GM21786 (cell line): ENCODE results near the gene UBAC2.

Source experiments
- ATAC-seq: cut with Tn5 transposase; IDR thresholded peaks from one replicate; pipeline ENCODE4 v1.9.1; 2021; ENCODE audit not compliant: unreplicated experiment

Gene UBAC2

DNA sequence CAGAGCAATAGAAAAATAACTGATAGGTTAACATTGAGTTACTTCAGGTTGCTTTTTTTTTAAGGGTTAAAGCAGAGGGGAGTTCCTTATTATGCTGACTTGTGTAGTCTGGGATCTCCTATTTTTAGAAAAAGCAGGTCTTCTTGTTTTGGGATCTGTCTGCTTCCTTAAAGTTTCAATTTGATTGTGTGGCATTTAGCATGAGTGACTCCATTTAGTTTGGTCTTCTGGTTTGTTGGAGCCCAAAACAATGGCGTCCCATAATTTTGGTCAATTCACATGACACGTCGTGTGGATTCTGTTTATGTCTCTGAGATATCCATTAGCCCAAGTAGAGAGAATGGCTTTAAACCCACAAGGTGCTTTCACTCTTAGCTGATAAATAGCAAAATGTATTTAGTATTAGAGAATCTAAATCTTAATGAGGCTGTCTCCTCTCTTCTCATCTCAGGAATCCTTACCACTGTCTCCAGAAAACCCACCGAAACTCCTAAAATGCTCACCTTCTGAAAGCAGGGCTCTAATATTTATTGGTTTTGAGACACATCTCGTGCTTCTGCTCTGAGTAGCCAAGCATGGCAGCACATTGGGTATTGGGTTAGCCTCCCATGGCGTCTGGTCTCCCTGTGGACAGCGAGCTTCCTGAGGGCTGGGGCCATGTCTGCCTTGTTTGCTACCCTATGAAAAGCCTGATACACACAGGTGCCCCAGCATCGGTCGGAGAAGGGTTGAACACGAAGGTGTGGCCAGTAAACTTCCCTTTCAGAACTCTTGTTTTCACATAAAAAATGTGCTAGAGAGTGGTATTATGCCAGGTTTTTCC, 173.7 kb downstream of the UBAC2 start:
- ATAC-seq: peak; percentile 36

DNA sequence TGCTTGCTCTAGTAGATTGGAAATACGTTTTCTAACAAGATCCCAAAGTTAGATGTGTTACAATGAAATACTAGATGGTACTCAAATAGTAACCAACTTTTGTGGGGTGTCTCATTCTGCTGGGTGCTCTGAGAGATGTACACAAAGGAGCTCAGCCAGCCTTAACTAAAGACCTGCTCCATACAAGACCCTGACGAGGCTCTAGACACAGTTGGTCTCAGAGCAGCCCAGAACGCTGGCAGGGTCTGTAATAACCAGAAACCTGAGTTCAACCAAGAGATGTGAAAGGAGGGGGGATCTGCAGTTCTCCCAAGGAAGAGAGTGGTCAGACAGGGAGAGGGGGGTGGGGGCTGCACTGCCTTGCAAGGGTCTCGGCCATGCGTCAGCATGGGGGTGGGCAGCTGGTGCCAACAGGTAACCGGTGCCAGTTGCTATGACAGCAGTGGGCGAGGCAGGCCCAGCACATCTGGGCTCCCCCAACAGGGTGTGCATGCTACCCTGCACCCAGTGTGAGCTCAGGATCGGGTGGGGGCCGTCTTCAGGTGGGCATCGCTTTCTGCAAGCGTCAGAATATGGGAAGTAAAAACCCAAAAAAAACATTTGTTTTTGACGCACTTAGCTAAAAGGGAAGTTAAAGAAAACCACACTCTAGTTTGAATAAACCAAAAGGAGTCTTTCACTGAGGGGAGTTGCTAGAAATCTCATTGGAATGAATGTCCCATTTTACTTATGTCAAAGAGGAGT, 174.5 kb downstream of the UBAC2 start:
- peak; percentile 42 for ATAC-seq

DNA sequence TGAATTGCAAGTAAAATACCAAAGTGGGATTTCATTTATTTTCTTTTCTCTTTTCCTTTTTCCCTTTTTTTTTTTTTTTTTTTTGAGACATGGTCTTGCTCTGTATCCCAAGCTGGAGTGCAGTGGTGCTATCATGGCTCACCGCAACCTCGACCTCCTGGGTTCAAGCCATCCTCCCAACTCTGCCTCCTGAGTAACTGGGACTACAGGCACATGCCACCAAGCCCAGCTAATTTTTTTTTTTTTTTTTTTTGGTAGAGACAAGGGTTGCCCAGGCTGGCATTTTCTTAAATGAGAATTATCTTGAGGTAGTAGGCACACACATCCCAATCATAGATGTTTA, 175.1 kb downstream of the UBAC2 start:
- no peak for ATAC-seq

DNA sequence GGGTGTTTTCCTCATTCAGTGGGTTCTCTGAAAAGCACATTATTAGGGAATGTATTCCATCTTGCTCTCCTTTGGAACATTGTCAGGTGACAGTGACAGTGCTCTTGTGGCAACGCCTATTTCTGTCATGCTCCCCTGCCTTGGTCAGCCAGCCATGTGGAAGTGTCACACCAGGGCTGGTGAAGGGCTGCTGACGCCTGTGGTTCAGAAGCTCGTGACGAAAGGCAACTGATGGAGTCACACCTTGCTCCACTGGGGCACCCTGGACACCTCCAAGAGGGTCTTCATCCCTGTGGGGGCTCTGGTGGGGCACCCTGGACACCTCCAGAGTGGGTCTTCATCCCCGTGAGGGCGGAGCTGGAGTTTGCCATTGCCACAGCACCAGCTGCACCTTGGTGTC, 175.5 kb downstream of the UBAC2 start:
- ATAC-seq: peak; percentile 46

DNA sequence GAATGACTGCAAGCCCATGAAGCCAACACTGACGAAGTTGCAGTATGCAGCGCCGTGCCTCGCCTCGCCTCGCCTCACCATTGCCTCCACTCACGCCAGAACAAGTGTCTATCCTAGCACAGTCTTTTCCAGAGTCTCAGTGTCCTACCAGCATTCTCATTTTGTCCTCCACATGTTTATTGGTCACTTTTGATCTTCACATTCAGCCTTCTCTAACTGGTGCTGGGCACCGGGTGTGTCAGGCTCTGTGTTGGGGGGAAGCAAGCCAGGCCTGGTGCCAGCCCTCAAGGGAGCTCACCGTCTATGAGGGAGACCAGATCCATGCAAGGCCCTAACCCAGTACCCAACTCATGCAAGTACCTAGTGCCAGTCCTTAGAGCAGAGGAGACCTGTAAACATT, 176.3 kb downstream of the UBAC2 start:
- ATAC-seq: no peak

DNA sequence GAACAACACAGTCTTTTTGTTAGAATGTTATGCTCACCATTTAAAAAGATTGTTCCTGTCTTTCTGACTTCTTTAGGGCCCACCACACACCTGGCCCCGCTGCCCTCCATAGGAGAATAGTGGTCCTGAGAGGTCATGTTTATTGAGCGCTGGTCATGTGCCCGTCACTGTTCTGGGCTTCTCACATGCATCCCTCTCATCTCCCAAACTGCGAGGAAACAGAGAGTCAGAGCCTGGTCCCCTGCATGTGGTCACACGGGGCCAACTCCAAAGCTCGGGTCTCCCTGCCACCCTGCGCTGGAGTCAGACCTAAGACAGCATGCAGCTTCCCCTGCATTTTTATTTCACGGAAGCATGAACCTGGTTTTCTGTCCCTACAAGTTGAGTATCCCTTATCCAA, 177.0 kb downstream of the UBAC2 start:
- ATAC-seq: no peak

DNA sequence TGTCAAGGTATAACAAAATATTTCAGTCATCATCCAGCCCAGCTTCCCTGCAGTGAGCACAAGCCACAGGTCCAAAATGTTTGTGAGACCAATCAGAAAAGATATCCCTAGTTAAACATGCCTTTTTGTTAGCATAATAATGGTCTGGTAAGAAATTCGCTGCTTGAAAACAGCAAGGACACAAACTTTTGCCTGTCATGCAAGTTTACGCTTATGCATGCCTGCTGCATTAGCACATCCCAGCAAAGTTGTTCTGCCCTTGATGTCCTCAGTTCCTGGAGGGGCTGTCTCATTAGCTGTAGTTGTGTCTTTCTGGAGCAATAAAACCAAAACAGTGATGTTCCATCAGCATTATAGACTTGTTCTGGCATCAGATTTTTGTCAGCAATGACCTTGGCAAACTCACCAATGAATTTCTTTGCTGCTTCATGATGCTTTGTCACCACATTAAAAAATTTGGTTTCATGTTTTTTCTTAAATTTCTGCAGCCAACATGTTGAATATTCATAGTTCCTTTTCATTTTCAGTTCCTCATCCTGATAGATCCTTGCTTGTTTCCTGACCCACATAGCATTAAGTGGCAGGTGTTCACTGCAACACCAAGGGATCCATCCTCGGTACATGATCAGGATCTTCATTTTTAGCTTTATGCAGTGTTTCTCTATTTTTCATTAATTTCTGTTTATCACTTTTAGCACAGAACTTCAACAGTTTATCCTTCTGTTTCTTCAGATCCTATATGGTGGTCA, 178.5 kb downstream of the UBAC2 start:
- ATAC-seq: no peak

DNA sequence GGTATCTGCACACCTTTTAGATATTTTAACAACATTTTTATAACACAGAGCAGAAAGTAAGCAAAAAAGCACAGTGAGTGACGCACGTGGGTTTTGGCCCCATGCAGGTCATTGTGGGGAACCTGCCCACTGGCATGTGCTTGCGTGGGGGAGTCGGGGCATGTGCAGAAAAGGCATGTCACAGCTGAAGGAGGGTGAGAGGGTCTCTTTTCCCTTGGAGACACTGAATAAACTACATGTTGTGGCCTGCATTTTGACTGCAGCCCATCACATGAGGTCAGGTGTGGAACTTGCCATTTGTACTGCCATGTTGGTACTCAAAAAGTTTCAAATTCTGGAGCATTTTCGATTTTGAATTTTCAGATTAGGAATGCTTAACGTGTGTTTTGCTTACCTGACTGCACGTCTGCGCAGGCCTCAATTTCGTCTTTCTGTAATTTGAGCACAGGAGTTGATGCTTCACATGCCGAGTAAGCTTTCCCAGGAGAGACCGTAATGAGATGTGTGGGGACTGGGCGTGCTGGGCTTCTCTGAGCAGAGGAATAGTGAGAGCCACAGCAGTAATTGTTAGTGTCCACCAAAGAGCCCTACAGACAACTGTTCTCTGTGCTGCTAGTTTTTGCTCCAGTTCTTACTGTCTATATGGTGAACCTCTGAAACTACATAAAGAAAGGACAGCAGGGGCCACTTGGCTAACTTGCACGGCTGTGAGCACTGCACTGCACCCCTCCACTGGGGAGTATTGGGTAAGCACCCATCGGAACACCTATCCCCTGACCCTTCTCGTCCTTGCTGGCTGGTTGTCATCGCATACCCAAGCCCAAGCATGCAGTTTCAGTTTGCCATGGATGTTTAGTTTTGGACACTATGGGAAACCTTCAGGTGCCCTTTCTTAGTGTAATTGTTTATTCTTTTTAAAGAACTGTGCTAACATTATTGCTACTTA, 179.5 kb downstream of the UBAC2 start:
- ATAC-seq: no peak

DNA sequence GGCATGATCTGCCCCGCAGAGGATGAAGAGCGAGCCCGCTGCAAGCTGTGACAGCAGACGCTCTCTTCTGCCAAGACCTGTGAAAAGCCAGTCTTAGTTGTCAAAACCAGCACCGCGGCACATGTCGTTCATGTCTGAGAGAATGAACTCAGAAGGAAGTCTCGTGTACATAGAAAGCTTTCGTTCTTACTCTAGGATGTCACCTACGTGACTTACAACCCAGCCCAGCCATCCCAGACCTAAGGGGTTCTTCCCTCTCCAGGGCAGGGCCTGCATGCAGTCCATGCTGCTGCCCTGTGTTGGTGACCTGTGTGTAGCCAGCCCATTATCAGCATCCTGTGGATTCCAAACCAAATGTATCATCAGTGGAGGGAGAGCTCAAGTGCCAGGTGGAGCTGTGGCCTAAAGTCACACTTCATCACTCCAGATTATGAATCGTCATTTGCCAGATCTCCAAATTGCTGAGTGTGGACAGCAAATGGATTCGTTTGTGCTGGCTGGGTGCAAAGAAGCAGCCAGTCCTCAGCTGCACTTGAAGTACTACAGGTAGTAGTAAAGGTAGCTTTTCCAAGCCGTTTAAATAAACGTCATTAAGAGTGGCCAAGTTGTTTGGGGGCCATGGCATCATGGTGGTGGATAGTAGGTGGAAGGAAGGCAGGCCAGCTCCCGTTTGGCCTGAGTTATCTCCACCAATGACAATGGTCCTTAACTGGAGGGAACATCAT, 180.4 kb downstream of the UBAC2 start:
- peak; percentile 66 for ATAC-seq

DNA sequence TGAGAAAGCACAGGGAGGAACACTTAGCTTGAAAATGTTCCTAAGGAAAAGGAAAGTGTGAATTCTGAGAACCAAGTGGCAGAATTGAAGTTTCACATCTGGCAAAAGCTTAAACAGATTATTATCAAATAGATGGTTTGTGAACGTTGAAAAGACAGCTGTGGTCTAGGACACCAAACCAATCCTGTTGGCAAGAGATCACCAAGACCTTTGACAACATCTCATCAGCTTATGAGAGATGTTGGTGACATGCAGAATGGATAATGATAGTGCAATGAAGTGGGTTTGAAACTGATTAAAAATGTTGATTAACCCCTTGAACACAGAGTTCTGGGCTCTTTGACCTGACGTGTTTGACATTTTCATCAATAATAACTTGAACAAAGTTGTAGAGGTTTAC, 181.1 kb downstream of the UBAC2 start:
- ATAC-seq: no peak

DNA sequence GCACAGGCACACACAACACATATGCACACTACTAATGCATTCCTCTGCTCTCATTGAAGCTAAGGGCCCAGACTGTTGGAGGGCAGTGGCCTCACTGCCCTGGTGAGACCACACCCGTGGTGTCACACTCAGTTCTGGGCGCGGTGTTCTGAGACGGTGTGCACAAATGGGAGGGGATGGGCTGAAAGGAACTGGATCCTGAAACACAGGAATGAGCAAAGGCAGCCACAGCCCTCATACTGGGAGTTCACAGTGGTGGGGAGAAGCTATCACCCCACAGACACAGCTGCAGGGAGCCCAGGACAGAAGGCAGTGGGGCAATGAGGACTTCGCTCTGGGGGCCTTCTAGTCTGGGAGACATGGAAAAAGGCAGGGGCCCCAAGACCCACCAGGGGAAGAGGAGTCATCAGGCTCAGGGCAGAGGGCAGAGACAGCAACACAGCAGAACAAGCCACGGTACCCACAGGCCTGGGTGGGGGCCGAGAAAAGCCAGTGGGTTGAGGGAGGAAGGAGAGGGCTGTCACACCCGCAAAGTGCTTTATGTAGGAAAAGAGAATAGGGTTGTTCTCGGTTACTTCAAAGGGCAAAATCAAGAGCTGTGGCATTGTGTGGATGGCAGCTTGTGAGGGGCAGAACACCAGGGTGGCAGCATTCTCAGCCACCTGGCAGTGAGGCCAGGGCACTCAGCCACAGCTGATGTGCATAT, 181.9 kb downstream of the UBAC2 start:
- no peak for ATAC-seq

DNA sequence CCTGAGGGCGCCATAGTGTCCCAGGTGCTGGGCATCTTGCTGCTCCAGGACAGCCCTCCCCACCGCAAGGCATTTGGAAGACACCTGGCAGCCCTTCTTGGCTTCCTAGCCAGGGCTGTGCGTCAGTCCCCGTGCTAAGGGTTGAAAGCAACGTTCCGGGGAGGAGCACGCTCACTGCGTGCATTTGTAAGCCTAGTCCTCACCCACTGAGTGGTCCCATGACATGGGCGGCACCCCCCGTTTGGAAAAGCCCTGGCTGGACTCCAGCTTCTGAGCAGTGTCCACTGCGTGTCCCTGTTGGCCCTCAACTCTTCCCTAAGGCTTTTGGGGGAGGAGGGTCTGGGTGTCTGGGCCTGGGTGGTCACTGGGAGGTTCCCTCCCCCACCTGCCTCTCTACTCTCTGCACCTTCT, 182.9 kb downstream of the UBAC2 start:
- no peak for ATAC-seq

DNA sequence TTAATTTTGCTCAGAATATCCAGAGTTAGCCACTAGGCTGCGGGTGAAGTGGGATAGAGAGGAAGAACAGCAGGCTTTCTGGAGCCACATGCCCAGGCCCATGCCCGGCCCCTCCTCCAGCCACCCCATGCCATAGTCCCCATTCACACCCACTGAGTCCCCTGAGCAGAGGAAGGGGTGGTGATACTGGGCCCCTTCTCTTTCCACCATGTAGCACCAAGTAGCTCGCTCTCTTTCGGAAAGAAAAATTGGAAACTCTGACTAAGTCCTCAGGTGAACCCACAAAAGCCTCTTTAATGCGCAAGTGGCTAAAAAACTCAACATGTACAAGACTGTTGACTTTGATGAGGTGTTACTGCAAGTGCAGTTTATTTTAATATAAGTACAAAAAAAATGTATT, 183.3 kb downstream of the UBAC2 start:
- no peak for ATAC-seq

DNA sequence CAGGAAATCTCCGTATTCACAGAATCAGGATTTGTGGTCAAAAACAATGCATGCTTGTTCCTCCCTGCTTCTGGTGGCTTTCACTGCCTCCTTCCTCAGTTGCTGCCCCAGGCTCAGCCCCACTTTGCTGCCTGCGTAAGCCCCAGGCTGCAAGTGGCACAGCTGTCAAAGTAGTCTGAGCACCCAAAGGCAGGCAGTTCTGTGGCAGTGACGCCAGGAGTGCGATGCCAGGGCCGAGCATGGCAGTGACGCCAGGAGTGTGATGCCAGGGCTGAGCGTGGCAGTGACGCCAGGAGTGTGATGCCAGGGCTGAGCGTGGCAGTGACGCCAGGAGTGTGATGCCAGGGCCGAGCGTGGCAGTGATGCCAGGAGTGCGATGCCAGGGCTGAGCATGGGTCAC, 183.8 kb downstream of the UBAC2 start:
- no peak for ATAC-seq

DNA sequence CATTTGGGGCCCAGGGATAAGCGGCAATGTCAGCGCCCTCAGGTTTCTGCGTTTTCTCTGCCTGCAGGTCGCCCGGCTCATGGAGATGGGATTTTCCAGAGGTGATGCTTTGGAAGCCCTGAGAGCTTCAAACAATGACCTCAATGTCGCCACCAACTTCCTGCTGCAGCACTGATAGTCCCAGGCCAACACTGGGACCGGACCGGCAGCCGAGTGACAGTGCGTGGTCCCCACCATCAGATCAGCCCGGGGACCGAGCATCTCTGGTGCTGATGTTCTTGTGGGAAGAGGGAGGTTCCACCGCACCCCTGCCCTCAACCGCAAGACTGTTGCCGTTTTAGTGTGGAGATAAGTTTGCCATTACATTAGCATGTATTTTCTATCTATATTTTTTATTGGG, 184.5 kb downstream of the UBAC2 start:
- no peak for ATAC-seq

DNA sequence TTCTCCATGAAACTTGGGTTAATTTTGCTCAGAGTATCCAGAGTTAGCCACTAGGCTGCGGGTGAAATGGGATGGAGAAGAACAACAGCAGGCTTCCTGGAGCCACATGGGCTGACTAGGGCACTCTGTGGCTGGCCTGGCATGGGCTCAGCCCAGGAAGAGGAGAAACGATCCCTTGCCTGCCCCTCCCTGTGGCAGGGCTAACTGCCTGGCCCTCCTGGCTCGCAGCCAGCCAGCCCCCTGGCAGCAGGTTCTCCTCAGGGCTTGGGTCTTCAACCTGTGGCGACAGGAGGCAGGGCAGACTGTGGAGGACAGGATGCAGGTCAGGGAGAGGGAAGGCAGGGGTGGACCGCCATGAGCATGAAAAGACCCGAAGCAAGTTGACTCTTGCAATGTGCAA, 185.3 kb downstream of the UBAC2 start:
- no peak for ATAC-seq

DNA sequence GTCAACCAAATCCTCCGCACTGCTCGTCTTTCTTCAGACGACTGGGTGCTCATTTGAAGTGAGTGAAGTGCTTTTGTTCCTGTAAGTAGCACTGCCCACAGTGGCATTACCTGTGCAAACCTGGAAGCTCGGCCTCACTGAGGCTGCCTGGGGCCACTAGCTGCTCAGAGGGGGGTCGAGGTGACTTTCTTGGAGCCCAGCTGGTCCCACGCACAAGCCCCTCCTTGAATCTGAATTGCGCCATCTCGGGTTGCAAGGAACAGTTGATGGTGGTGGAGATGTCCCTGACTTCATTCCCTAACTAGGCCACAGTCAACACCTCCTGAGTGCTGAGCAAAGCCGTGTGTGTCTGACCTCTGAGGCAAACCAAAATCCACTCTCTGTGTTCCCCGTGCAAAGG, 185.8 kb downstream of the UBAC2 start:
- no peak for ATAC-seq

DNA sequence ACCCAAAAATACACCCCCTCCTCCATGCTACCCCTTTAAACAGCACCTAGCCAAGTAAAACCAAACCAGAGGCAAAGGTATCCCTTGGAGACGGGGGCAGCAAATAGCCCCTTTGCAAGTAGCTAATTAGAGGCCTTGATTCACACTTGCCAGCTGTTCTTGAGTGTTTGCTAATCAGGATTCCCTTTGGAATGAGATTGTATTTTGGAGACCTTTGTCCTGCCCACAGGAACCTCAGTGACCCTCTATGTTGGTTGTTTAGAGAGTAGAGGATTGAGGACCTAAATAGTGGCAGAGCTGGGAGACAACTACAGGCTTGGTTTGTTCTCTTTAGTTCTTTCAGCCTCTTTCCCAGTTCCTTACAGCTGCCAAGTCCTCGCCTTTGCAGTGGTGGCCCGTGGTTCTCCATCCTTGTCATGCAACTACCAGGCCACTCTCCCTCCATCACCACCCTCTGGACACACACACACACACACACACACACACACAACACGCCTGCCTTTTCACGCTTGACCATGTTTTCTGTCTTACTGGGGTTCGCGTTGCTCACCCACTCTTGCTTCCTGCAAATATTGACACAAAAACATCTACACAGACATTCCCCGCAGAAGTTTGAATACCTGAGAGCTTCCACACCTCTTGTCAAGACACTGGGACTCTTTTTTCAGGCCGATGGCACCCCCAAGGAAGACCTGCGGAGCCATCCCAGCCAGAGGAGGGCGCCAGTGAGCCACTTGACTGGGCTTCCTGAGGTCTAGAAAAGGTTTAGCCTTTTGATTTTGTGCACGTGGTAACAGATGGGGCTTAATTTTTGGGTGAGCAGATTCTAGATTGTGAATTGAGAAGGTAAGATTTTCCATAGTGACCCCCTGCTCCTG, 186.5 kb downstream of the UBAC2 start:
- peak; percentile 53 for ATAC-seq
